PC-3 (cell line): Measurements from ENCODE around the gene NCSTN. TPM values are rescaled to one million over a fixed set of nuclear protein-coding genes. Genes with fewer than 3 reads are reported as not detected.
A peak's percentile ranks its signal among the peaks of the same experiment; 100 is the strongest.

ENCODE experiments used
- ATAC-seq: fragments of 200-7000 bp; cut with Tn5 transposase; 2 replicates; pipeline ENCODE4 v1.9.1; 2020; ENCODE audit warnings: mild to moderate bottlenecking, moderate library complexity
- BruUV-seq: library from RNA; stranded (reverse); fragments of 400-500 nt; replicated peaks from 2 replicates; lab custom pipeline; 2021; lab: Mats Ljungman, UMichigan
- CTCF ChIA-PET: fragments of 300-600 bp; sonication (Branson Sonifier 250); formaldehyde crosslinking; loops from one replicate; lab custom pipeline; 2022; ENCODE audit warnings: antibody characterized with exemption; lab: Charles Lee
- POLR2A ChIA-PET: fragments of 300-600 bp; sonication (Branson Sonifier 250); formaldehyde crosslinking; loops from one replicate; lab custom pipeline; 2022; ENCODE audit warnings: antibody characterized with exemption; ENCODE audit not compliant: unreplicated experiment; lab: Charles Lee
- DNase-seq: peaks from one replicate; pipeline ENCODE4 v3.0.0-alpha.2; 2015
- H2AFZ ChIP-seq: fragments of 300-600 bp; sonication (generic); 2 replicates; pipeline ENCODE4 v1.6.0; 2016; ENCODE audit warnings: antibody characterized with exemption, low read length
- H3F3A ChIP-seq: fragments of 300-600 bp; sonication (generic); one replicate; pipeline ENCODE4 v1.6.0; 2017; ENCODE audit warnings: antibody characterized with exemption, low read length, control low read depth, mild to moderate bottlenecking; ENCODE audit not compliant: unreplicated experiment
- H3K27ac ChIP-seq: fragments of 300-600 bp; sonication (generic); 2 replicates; pipeline ENCODE4 v1.5.1; 2016; ENCODE audit warnings: mild to moderate bottlenecking, low read length
- H3K27me3 ChIP-seq: fragments of 300-600 bp; sonication (generic); 2 replicates; pipeline ENCODE4 v1.6.1; 2016; ENCODE audit warnings: low read length, mixed read lengths
- H3K36me3 ChIP-seq: fragments of 300-600 bp; sonication (generic); 2 replicates; pipeline ENCODE4 v1.6.1; 2016; ENCODE audit warnings: low read depth, mixed run types, low read length, mixed read lengths
- H3K4me1 ChIP-seq: fragments of 300-600 bp; sonication (generic); 2 replicates; pipeline ENCODE4 v1.5.1; 2016; ENCODE audit warnings: low read length; ENCODE audit not compliant: insufficient read depth
- H3K4me2 ChIP-seq: fragments of 300-600 bp; sonication (generic); 2 replicates; pipeline ENCODE4 v1.6.0; 2016; ENCODE audit warnings: low read length
- H3K4me3 ChIP-seq: fragments of 300-600 bp; sonication (generic); 2 replicates; pipeline ENCODE4 v1.5.1; 2016; ENCODE audit warnings: mild to moderate bottlenecking, low read length, mixed read lengths
- H3K79me2 ChIP-seq: fragments of 300-600 bp; sonication (generic); 2 replicates; pipeline ENCODE4 v1.6.1; 2017; ENCODE audit warnings: low read length, mixed read lengths
- H3K9ac ChIP-seq: fragments of 300-600 bp; sonication (generic); 2 replicates; pipeline ENCODE4 v1.6.0; 2016; ENCODE audit warnings: mild to moderate bottlenecking, low read length
- H3K9me2 ChIP-seq: fragments of 300-600 bp; sonication (generic); replicated peaks from 2 replicates; pipeline ENCODE4 v1.6.1; 2016; ENCODE audit warnings: mixed run types, low read length, mixed read lengths
- H3K9me3 ChIP-seq: fragments of 300-600 bp; sonication (generic); 2 replicates; pipeline ENCODE4 v1.6.1; 2016; ENCODE audit warnings: low read length, mixed read lengths
- H4K20me1 ChIP-seq: fragments of 300-600 bp; sonication (generic); 2 replicates; pipeline ENCODE4 v1.6.1; 2016; ENCODE audit warnings: low read length, mixed read lengths
- EZH2 ChIP-seq: fragments of 300-600 bp; sonication (generic); IDR thresholded peaks from one replicate; pipeline ENCODE4 v1.6.1; 2017; ENCODE audit warnings: antibody characterized with exemption, mild to moderate bottlenecking, low read length; ENCODE audit not compliant: unreplicated experiment
- EZH2phosphoT487 ChIP-seq: fragments of 300-600 bp; sonication (generic); IDR thresholded peaks from 2 replicates; pipeline ENCODE4 v1.6.1; 2018; ENCODE audit warnings: mild to moderate bottlenecking, antibody characterized with exemption, low read length, borderline replicate concordance
- intact Hi-C: fragments of 100-400 bp; cut with micrococcal nuclease; formaldehyde crosslinking; loops from 2 replicates; pipeline ENCODE4 v1.9.0; 2023
- total RNA-seq: library from RNA; depleted of rRNA; stranded (reverse); fragments of >200 nt; gene quantifications from 2 replicates; pipeline ENCODE4 v1.2.3, GENCODE V29; 2014
- TF ChIP-seq, protein P1 (sequence below): fragments of 300-600 bp; sonication (generic); conservative IDR thresholded peaks from 2 replicates; pipeline ENCODE4 v1.5.1; 2017; ENCODE audit warnings: antibody characterized with exemption, low read depth, mild to moderate bottlenecking, low read length

The NCSTN gene
- total RNA-seq, 1 experiment from 2014 or later = 49.6 TPM

DNA sequence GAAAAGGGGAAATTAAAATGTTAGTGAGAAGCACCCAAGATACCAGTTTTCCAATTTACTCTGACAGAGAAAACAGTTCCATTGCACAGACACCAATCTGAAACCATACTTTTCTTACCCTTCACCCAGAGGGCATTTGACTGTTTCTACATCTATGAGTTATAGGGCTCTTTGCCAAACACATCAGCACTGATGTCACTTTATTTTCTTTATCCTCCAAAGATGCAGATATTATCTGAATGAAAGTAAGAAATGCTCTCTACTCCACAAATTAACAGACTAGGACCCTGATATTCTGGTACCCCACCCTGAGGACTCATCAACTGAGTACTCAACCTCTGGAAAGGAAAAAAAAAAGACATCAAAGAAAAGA, 34.0 kb upstream of the NCSTN start:
- Histone ChIP-seq H3K4me2 (no peak overlapping the region), H2AFZ (no peak overlapping the region), H3K27ac (no peak overlapping the region), H3F3A (no peaks in the 10 kb centered on the region), H3K36me3 (peaks cover 76% of the 10 kb centered on the region), H3K4me3 (no peak overlapping the region), H3K4me1 (no peaks in the 10 kb centered on the region), H3K9me3 (no peaks in the 10 kb centered on the region), H3K9me2 (no peaks in the 10 kb centered on the region), H3K79me2 (no peaks in the 10 kb centered on the region), H4K20me1 (no peaks in the 10 kb centered on the region), H3K9ac (no peak overlapping the region), H3K27me3 (no peaks in the 10 kb centered on the region)
- DNase-seq = peak; percentile 43
- no peak for TF ChIP-seq EZH2
- TF ChIP-seq, protein P1, sequence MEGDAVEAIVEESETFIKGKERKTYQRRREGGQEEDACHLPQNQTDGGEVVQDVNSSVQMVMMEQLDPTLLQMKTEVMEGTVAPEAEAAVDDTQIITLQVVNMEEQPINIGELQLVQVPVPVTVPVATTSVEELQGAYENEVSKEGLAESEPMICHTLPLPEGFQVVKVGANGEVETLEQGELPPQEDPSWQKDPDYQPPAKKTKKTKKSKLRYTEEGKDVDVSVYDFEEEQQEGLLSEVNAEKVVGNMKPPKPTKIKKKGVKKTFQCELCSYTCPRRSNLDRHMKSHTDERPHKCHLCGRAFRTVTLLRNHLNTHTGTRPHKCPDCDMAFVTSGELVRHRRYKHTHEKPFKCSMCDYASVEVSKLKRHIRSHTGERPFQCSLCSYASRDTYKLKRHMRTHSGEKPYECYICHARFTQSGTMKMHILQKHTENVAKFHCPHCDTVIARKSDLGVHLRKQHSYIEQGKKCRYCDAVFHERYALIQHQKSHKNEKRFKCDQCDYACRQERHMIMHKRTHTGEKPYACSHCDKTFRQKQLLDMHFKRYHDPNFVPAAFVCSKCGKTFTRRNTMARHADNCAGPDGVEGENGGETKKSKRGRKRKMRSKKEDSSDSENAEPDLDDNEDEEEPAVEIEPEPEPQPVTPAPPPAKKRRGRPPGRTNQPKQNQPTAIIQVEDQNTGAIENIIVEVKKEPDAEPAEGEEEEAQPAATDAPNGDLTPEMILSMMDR = no peak
- no peak for TF ChIP-seq EZH2phosphoT487
- no peak for ATAC-seq
- no TSS peak for BruUV-seq
- ChIA-PET CTCF (no interaction called here), POLR2A (no interaction called here)
- intact Hi-C loops = no loop called here

DNA sequence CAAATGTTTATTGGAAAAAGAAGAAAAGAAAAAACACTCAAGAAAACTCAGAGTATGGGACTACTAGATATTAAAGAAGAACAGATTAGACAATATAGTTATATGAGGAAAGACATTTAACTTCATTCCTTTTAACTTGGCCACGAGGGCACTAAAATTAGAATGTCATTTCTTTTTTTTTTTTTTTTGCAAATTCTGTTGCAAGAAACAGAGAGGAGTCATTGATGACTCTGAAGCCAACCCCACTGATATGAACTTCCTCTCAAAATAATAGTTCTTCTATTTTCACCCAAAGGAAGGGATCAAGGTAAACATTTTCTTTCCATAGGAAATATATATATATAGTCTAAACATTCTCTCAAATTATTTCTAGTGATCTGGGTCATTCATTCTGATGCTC, 33.6 kb upstream of the NCSTN start:
- H3K79me2 ChIP-seq = no peaks in the 10 kb centered on the region
- no peak overlapping the region for H3K4me3 ChIP-seq
- peaks cover 77% of the 10 kb centered on the region for H3K36me3 ChIP-seq
- no peak overlapping the region for H3K9ac ChIP-seq
- intact Hi-C loops = no loop called here
- no peaks in the 10 kb centered on the region for H3K4me1 ChIP-seq
- H3K9me2 ChIP-seq = no peaks in the 10 kb centered on the region
- TF ChIP-seq EZH2phosphoT487 (no peak), EZH2 (no peak)
- TF ChIP-seq, protein P1 = no peak
- no peaks in the 10 kb centered on the region for H3K9me3 ChIP-seq
- ATAC-seq = no peak
- H3K27ac ChIP-seq = no peak overlapping the region
- CTCF ChIA-PET = no interaction called here
- no peak for DNase-seq
- H3K27me3 ChIP-seq = no peaks in the 10 kb centered on the region
- no peaks in the 10 kb centered on the region for H3F3A ChIP-seq
- BruUV-seq = no TSS peak
- no peaks in the 10 kb centered on the region for H4K20me1 ChIP-seq
- POLR2A ChIA-PET = no interaction called here
- H3K4me2 ChIP-seq = no peak overlapping the region
- no peak overlapping the region for H2AFZ ChIP-seq

DNA sequence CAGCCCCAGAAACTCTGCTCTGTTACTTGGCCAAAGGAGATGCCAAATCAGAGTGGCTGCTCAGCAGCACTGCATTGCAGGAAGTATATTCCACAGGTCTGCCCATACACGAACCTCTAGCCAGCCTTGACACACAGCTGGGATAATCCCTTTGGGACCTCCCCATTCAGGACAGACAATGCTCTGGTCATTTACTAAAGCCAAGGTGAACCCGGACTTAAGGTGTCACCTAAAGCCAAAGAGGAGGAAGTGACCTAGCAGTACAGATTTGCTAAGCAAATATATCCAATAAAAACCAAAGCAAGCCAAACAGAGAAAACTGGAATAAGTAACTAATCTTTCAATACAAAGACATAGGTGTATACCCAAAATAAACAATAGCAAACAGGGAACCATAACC, 27.8 kb upstream of the NCSTN start:
- intact Hi-C loops = no loop called here
- Histone ChIP-seq H3F3A (no peaks in the 10 kb centered on the region), H2AFZ (no peak overlapping the region), H3K4me1 (no peaks in the 10 kb centered on the region), H3K9me2 (no peaks in the 10 kb centered on the region), H3K36me3 (peaks cover 78% of the 10 kb centered on the region), H3K27me3 (no peaks in the 10 kb centered on the region), H3K9me3 (no peaks in the 10 kb centered on the region), H3K4me3 (no peak overlapping the region), H4K20me1 (no peaks in the 10 kb centered on the region), H3K9ac (no peak overlapping the region), H3K79me2 (0 out of 2 replicates have a peak, but pooled peaks cover 5% of the 10 kb centered on the region), H3K4me2 (no peak overlapping the region), H3K27ac (no peak overlapping the region)
- ATAC-seq = no peak
- ChIA-PET CTCF (no interaction called here), POLR2A (no interaction called here)
- TF ChIP-seq EZH2phosphoT487 = no peak
- TF ChIP-seq EZH2 = no peak
- TF ChIP-seq, protein P1 = no peak
- no peak for DNase-seq
- BruUV-seq = no TSS peak
